Measurements from ENCODE around the gene SERPINA7.
"Not testable (repeated sequence)": the region's sequence is repeated elsewhere in the genome, so short reads cannot be mapped to it uniquely, and the experiment has no call there.

SERPINA7 gene

GRCh38 chrX:106038625-106039024 is at the start of gene SERPINA7:
TSS of gene SERPINA7 (minus strand) at chrX:106038727. CDS start at chrX:106037058, 1,669 bp downstream.
- DNase-seq (ENCODE audit: low read depth in 2 of 2), result no peak

GRCh38 chrX:106069048-106069447 is 30.5 kb upstream of the SERPINA7 start:
- DNase-seq (ENCODE audit: low read depth in 2 of 2), result no peak

- DNase-seq (ENCODE audit: low read depth in 2 of 2), result no peak
Observed at GRCh38 chrX:106050054-106050453, 11.5 kb upstream of the SERPINA7 start.

- no peak for DNase-seq (ENCODE audit: low read depth in 2 of 2)
Observed at GRCh38 chrX:106042296-106042695, 3.8 kb upstream of the SERPINA7 start.

GRCh38 chrX:106040861-106041260 is 2.3 kb upstream of the SERPINA7 start:
- no peak for DNase-seq (ENCODE audit: low read depth in 2 of 2)

- no peak for DNase-seq (ENCODE audit: low read depth in 2 of 2)
Observed at GRCh38 chrX:106039920-106040319, 1.4 kb upstream of the SERPINA7 start.

- no peak for DNase-seq (ENCODE audit: low read depth in 2 of 2)
Observed at GRCh38 chrX:106037835-106038473, 573 bp downstream of the SERPINA7 start.

GRCh38 chrX:106036716-106037115 is 1.8 kb downstream of the SERPINA7 start:
- DNase-seq (ENCODE audit: low read depth in 2 of 2), result no peak

GRCh38 chrX:106035064-106035463 is 3.5 kb downstream of the SERPINA7 start:
- DNase-seq (ENCODE audit: low read depth in 2 of 2), result no peak

GRCh38 chrX:106023947-106024346 is 14.6 kb downstream of the SERPINA7 start:
- DNase-seq (ENCODE audit: low read depth in 2 of 2), result no peak

- DNase-seq (ENCODE audit: low read depth in 2 of 2), result no peak
Observed at GRCh38 chrX:106022238-106022637, 16.3 kb downstream of the SERPINA7 start.

GRCh38 chrX:106014119-106014775 is 24.3 kb downstream of the SERPINA7 start:
- no peak for DNase-seq (ENCODE audit: low read depth in 2 of 2)

- DNase-seq (ENCODE audit: low read depth in 2 of 2), result no peak
Observed at GRCh38 chrX:106009145-106009544, 29.4 kb downstream of the SERPINA7 start.

- no peak for DNase-seq (ENCODE audit: low read depth in 2 of 2)
Observed at GRCh38 chrX:106007815-106008214, 30.7 kb downstream of the SERPINA7 start.

- no peak for DNase-seq (ENCODE audit: low read depth in 2 of 2)
Observed at GRCh38 chrX:106005684-106006083, 32.8 kb downstream of the SERPINA7 start.

GRCh38 chrX:106000609-106001008 is 37.9 kb downstream of the SERPINA7 start:
- DNase-seq (ENCODE audit: low read depth in 2 of 2), result not testable (repeated sequence)

GRCh38 chrX:106000203-106000602 is 38.3 kb downstream of the SERPINA7 start:
- no peak for DNase-seq (ENCODE audit: low read depth in 2 of 2)

GRCh38 chrX:105999294-105999693 is 39.2 kb downstream of the SERPINA7 start:
- DNase-seq (ENCODE audit: low read depth in 2 of 2), result no peak

GRCh38 chrX:105988487-105988886 is 50.0 kb downstream of the SERPINA7 start:
- not testable (repeated sequence) for DNase-seq (ENCODE audit: low read depth in 2 of 2)

Measured in stimulated activated CD8-positive, alpha-beta memory T cell treated with anti-CD3 and anti-CD28 coated beads, Interleukin-15, amount 100 ng/mL, for 4 hours (primary cell).